ENCODE measurements around the gene NUDT3. TPM values are rescaled to one million over a fixed set of nuclear protein-coding genes. Genes with fewer than 3 reads are reported as not detected.

NUDT3 gene
- total and polyA plus RNA-seq, 9 of the 15 experiments (the other 6 are each of a cell fraction or from before 2014, with no cell fraction given), result 5.4 to 81.2 (median 56.4) TPM

DNA sequence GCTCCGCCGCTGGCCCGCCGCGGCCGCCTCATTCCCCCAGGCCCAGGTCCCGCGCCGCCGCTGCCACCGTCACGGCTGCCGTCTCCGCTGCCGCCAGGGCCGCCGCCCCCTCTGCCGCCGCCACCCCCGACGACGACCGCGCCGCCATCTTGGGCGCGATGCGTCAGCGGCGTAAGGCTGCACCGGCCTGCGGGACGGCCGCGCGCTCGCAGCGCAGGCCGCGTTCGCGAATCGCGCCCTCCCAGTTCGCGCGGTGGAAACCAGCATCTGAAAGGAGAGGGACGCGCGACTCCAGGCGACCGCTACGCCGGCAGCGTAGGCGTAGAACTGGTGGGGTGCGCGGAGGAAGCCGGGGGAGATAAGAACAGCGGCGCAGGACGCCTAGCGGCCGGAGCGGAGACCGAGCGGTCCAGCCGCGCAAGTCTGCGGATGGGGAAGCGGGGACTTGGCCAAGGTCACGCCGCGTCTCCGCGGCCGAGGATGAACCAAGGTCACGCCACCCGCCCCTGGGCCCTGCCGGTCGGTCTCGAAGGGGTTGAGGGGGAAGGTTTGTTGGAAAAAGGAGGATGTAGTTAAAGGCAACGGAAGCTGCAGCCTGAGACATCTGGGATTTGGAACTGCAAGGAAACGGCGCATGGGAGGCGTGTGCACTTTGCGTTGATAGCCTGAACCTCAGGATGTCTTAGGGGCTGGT, at the start of gene NUDT3 (continued):
- TF ChIP-seq, protein P1, sequence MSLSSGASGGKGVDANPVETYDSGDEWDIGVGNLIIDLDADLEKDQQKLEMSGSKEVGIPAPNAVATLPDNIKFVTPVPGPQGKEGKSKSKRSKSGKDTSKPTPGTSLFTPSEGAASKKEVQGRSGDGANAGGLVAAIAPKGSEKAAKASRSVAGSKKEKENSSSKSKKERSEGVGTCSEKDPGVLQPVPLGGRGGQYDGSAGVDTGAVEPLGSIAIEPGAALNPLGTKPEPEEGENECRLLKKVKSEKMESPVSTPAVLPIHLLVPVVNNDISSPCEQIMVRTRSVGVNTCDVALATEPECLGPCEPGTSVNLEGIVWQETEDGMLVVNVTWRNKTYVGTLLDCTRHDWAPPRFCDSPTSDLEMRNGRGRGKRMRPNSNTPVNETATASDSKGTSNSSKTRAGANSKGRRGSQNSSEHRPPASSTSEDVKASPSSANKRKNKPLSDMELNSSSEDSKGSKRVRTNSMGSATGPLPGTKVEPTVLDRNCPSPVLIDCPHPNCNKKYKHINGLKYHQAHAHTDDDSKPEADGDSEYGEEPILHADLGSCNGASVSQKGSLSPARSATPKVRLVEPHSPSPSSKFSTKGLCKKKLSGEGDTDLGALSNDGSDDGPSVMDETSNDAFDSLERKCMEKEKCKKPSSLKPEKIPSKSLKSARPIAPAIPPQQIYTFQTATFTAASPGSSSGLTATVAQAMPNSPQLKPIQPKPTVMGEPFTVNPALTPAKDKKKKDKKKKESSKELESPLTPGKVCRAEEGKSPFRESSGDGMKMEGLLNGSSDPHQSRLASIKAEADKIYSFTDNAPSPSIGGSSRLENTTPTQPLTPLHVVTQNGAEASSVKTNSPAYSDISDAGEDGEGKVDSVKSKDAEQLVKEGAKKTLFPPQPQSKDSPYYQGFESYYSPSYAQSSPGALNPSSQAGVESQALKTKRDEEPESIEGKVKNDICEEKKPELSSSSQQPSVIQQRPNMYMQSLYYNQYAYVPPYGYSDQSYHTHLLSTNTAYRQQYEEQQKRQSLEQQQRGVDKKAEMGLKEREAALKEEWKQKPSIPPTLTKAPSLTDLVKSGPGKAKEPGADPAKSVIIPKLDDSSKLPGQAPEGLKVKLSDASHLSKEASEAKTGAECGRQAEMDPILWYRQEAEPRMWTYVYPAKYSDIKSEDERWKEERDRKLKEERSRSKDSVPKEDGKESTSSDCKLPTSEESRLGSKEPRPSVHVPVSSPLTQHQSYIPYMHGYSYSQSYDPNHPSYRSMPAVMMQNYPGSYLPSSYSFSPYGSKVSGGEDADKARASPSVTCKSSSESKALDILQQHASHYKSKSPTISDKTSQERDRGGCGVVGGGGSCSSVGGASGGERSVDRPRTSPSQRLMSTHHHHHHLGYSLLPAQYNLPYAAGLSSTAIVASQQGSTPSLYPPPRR (CRISPR knock-in tag; IDR thresholded peaks at IDR 0.05; ENCODE audit: borderline replicate concordance), result no peak; the same call in 1 of the 2 replicates
- peak; percentile 82 for TF ChIP-seq CC2D1A (IDR thresholded peaks at IDR 0.05)
- no peak for TF ChIP-seq ZNF124 (CRISPR knock-in tag; IDR thresholded peaks at IDR 0.05)
- TF ChIP-seq, protein P2, sequence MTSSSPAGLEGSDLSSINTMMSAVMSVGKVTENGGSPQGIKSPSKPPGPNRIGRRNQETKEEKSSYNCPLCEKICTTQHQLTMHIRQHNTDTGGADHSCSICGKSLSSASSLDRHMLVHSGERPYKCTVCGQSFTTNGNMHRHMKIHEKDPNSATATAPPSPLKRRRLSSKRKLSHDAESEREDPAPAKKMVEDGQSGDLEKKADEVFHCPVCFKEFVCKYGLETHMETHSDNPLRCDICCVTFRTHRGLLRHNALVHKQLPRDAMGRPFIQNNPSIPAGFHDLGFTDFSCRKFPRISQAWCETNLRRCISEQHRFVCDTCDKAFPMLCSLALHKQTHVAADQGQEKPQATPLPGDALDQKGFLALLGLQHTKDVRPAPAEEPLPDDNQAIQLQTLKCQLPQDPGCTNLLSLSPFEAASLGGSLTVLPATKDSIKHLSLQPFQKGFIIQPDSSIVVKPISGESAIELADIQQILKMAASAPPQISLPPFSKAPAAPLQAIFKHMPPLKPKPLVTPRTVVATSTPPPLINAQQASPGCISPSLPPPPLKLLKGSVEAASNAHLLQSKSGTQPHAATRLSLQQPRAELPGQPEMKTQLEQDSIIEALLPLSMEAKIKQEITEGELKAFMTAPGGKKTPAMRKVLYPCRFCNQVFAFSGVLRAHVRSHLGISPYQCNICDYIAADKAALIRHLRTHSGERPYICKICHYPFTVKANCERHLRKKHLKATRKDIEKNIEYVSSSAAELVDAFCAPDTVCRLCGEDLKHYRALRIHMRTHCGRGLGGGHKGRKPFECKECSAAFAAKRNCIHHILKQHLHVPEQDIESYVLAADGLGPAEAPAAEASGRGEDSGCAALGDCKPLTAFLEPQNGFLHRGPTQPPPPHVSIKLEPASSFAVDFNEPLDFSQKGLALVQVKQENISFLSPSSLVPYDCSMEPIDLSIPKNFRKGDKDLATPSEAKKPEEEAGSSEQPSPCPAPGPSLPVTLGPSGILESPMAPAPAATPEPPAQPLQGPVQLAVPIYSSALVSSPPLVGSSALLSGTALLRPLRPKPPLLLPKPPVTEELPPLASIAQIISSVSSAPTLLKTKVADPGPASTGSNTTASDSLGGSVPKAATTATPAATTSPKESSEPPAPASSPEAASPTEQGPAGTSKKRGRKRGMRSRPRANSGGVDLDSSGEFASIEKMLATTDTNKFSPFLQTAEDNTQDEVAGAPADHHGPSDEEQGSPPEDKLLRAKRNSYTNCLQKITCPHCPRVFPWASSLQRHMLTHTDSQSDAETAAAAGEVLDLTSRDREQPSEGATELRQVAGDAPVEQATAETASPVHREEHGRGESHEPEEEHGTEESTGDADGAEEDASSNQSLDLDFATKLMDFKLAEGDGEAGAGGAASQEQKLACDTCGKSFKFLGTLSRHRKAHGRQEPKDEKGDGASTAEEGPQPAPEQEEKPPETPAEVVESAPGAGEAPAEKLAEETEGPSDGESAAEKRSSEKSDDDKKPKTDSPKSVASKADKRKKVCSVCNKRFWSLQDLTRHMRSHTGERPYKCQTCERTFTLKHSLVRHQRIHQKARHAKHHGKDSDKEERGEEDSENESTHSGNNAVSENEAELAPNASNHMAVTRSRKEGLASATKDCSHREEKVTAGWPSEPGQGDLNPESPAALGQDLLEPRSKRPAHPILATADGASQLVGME (CRISPR knock-in tag; IDR thresholded peaks at IDR 0.05), result peak; percentile 99
- TF ChIP-seq, protein P3, sequence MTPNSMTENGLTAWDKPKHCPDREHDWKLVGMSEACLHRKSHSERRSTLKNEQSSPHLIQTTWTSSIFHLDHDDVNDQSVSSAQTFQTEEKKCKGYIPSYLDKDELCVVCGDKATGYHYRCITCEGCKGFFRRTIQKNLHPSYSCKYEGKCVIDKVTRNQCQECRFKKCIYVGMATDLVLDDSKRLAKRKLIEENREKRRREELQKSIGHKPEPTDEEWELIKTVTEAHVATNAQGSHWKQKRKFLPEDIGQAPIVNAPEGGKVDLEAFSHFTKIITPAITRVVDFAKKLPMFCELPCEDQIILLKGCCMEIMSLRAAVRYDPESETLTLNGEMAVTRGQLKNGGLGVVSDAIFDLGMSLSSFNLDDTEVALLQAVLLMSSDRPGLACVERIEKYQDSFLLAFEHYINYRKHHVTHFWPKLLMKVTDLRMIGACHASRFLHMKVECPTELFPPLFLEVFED (CRISPR knock-in tag; conservative IDR thresholded peaks at IDR 0.05), result no peak
- TF ChIP-seq SIN3A (IDR thresholded peaks at IDR 0.05; ENCODE audit: borderline replicate concordance in 2 of 2, control insufficient read depth in 1 of 2, low read depth in 2 of 2, low read length in 2 of 2), result no peak
- TF ChIP-seq MAFG (tag; conservative IDR thresholded peaks at IDR 0.05), result no peak
- TF ChIP-seq STAT5A (IDR thresholded peaks at IDR 0.05; ENCODE audit: borderline replicate concordance, low read length), result no peak; the same call in 1 of the 2 replicates
- TF ChIP-seq YBX1 (IDR thresholded peaks at IDR 0.05), result no peak
- peak; percentile 69; the same call in 1 of the 2 replicates for TF ChIP-seq ZBED1 (IDR thresholded peaks at IDR 0.05)
- TF ChIP-seq ZNF140 (CRISPR knock-in tag; IDR thresholded peaks at IDR 0.05), result no peak
- TF ChIP-seq ZNF551 (CRISPR knock-in tag; IDR thresholded peaks at IDR 0.05), result no peak
- TF ChIP-seq ZEB2 (IDR thresholded peaks at IDR 0.05), result peak; percentile 49; the same call in 1 of the 2 replicates
- no peak for TF ChIP-seq FOXJ3 (CRISPR knock-in tag; IDR thresholded peaks at IDR 0.05)
